H9 (cell line): ENCODE measurements around the gene MRTFB. TPM values are rescaled to one million over a fixed set of nuclear protein-coding genes. Genes with fewer than 3 reads are reported as not detected.

Experiments
- DNase-seq: peaks from one replicate; pipeline ENCODE4 v3.0.0-alpha.2; 2017
- H2AFZ ChIP-seq: one replicate; pipeline ENCODE4 v1.6.1; 2013; ENCODE audit warnings: mild to moderate bottlenecking, low read length, control low read depth, moderate library complexity
- H2AK5ac ChIP-seq: 2 replicates; pipeline ENCODE4 v1.6.1; 2013; ENCODE audit warnings: low read length, control low read depth, mixed read lengths; ENCODE audit not compliant: insufficient read length
- H2BK120ac ChIP-seq: one replicate; pipeline ENCODE4 v1.6.1; 2013; ENCODE audit warnings: low read depth, mild to moderate bottlenecking, low read length, control low read depth, inconsistent platforms; ENCODE audit not compliant: poor library complexity, severe bottlenecking
- H2BK12ac ChIP-seq: 2 replicates; pipeline ENCODE4 v1.6.1; 2013; ENCODE audit warnings: low read length, control low read depth, mixed read lengths, low read depth; ENCODE audit not compliant: insufficient read length
- H2BK15ac ChIP-seq: 2 replicates; pipeline ENCODE4 v1.6.1; 2013; ENCODE audit warnings: low read depth, low read length, control low read depth
- H2BK20ac ChIP-seq: one replicate; pipeline ENCODE4 v1.6.1; 2013; ENCODE audit warnings: low read depth, mild to moderate bottlenecking, low read length, control low read depth, inconsistent platforms; ENCODE audit not compliant: poor library complexity, severe bottlenecking
- H2BK5ac ChIP-seq: 2 replicates; pipeline ENCODE4 v1.6.1; 2013; ENCODE audit warnings: low read length, control low read depth, mixed read lengths; ENCODE audit not compliant: insufficient read length
- H3K14ac ChIP-seq: 2 replicates; pipeline ENCODE4 v1.6.1; 2013; ENCODE audit warnings: low read length, control low read depth; ENCODE audit not compliant: insufficient read depth
- H3K18ac ChIP-seq: 2 replicates; pipeline ENCODE4 v1.6.1; 2013; ENCODE audit warnings: low read depth, mild to moderate bottlenecking, mixed read lengths, low read length, control low read depth; ENCODE audit not compliant: insufficient read length
- H3K23ac ChIP-seq: 2 replicates; pipeline ENCODE4 v1.6.1; 2013; ENCODE audit warnings: low read length, control low read depth, mixed read lengths, low read depth; ENCODE audit not compliant: insufficient read length
- H3K23me2 ChIP-seq: 2 replicates; pipeline ENCODE4 v1.6.1; 2013; ENCODE audit warnings: low read depth, mild to moderate bottlenecking, mixed read lengths, low read length, control low read depth; ENCODE audit not compliant: insufficient read length, poor library complexity, severe bottlenecking
- H3K27ac ChIP-seq: 2 replicates; pipeline ENCODE4 v1.5.1; 2013; ENCODE audit warnings: low read length, control low read depth, mixed read lengths, low read depth; ENCODE audit not compliant: insufficient read length
- H3K27me3 ChIP-seq: 2 replicates; pipeline ENCODE4 v1.6.1; 2013; ENCODE audit warnings: low read length, control low read depth, inconsistent platforms; ENCODE audit not compliant: insufficient read depth
- H3K4ac ChIP-seq: 2 replicates; pipeline ENCODE4 v1.6.1; 2013; ENCODE audit warnings: low read depth, mild to moderate bottlenecking, control low read depth, inconsistent platforms, low read length, moderate library complexity
- H3K4me1 ChIP-seq: 2 replicates; pipeline ENCODE4 v1.6.1; 2013; ENCODE audit warnings: low read length, control low read depth, inconsistent platforms; ENCODE audit not compliant: insufficient read depth
- H3K4me2 ChIP-seq: 2 replicates; pipeline ENCODE4 v1.6.1; 2013; ENCODE audit warnings: low read length, control low read depth, mixed read lengths; ENCODE audit not compliant: insufficient read length, insufficient read depth
- H3K56ac ChIP-seq: 2 replicates; pipeline ENCODE4 v1.6.1; 2013; ENCODE audit warnings: low read depth, mild to moderate bottlenecking, mixed read lengths, low read length, control low read depth; ENCODE audit not compliant: insufficient read length
- H3K79me1 ChIP-seq: 2 replicates; pipeline ENCODE4 v1.6.1; 2013; ENCODE audit warnings: low read depth, mild to moderate bottlenecking, moderate library complexity, low read length, control low read depth, inconsistent platforms; ENCODE audit not compliant: insufficient read depth, poor library complexity, severe bottlenecking
- H3K79me2 ChIP-seq: 2 replicates; pipeline ENCODE4 v1.6.1; 2013; ENCODE audit warnings: low read length, control low read depth, inconsistent platforms; ENCODE audit not compliant: insufficient read depth
- H3K9ac ChIP-seq: 2 replicates; pipeline ENCODE4 v1.6.1; 2013; ENCODE audit warnings: low read length, control low read depth, mixed read lengths; ENCODE audit not compliant: insufficient read length; ENCODE audit errors: extremely low read depth
- H3K9me3 ChIP-seq: one replicate; pipeline ENCODE4 v1.6.1; 2013; ENCODE audit warnings: low read depth, low read length, inconsistent platforms; ENCODE audit not compliant: control insufficient read depth
- H3T11ph ChIP-seq: one replicate; pipeline ENCODE4 v1.6.1; 2013; ENCODE audit warnings: mild to moderate bottlenecking, low read length, control low read depth, inconsistent platforms
- H4K20me1 ChIP-seq: one replicate; pipeline ENCODE4 v1.6.1; 2013; ENCODE audit not compliant: control insufficient read depth, insufficient read length, insufficient read depth
- H4K5ac ChIP-seq: 2 replicates; pipeline ENCODE4 v1.6.1; 2013; ENCODE audit warnings: low read depth, mild to moderate bottlenecking, mixed read lengths, low read length, control low read depth; ENCODE audit not compliant: insufficient read length
- H4K8ac ChIP-seq: replicated peaks from 2 replicates; pipeline ENCODE4 v1.6.1; 2013; ENCODE audit warnings: low read length, control low read depth, mixed read lengths, low read depth; ENCODE audit not compliant: insufficient read length
- H4K91ac ChIP-seq: 2 replicates; pipeline ENCODE4 v1.6.1; 2013; ENCODE audit warnings: low read depth, mild to moderate bottlenecking, moderate library complexity, mixed read lengths, low read length, control low read depth; ENCODE audit not compliant: insufficient read length
- H3K27ac Mint-ChIP-seq, 3 experiments: 2 replicates in 2 of 3; 3 replicates in 1 of 3; pipeline ENCODE4 v1.8.0; 2020 to 2021; ENCODE audit warnings: mixed read lengths in 3 of 3, mild to moderate bottlenecking in 1 of 3, moderate library complexity in 1 of 3
- H3K27me3 Mint-ChIP-seq: 2 replicates; pipeline ENCODE4 v1.8.0; 2021; ENCODE audit warnings: low read depth, mild to moderate bottlenecking, moderate library complexity, mixed read lengths
- H3K36me3 Mint-ChIP-seq, 3 experiments: 2 replicates in 2 of 3; 3 replicates in 1 of 3; pipeline ENCODE4 v1.8.0; 2020 to 2021; ENCODE audit warnings: low read depth in 3 of 3, mixed read lengths in 3 of 3; ENCODE audit not compliant: insufficient read depth in 1 of 3
- H3K4me1 Mint-ChIP-seq, 2 experiments: 2 replicates each; pipeline ENCODE4 v1.8.0; 2020; ENCODE audit warnings: mixed read lengths in 2 of 2
- H3K4me3 Mint-ChIP-seq, 2 experiments: 2 replicates in 1 of 2; 3 replicates in 1 of 2; pipeline ENCODE4 v1.8.0; 2020 to 2021; ENCODE audit warnings: mild to moderate bottlenecking in 2 of 2, mixed read lengths in 2 of 2, moderate library complexity in 1 of 2
- H3K9me3 Mint-ChIP-seq, 2 experiments: 2 replicates in 1 of 2; 3 replicates in 1 of 2; pipeline ENCODE4 v1.8.0; 2020; ENCODE audit warnings: mild to moderate bottlenecking in 2 of 2, mixed read lengths in 2 of 2, moderate library complexity in 1 of 2
- CTCF ChIP-seq: fragments of 200-600 bp; sonication (generic); conservative IDR thresholded peaks from 3 replicates; pipeline ENCODE4 v1.8.0; 2021; ENCODE audit warnings: antibody characterized with exemption, mild to moderate bottlenecking
- whole genome bisulfite sequencing: extraction: QIAGEN DNeasy Blood & Tissue Kit; methylation state at CpG from one replicate; pipeline ENCODE4 v1.1.7; 2013; ENCODE audit warnings: missing lambda C conversion rate, low lambda C conversion rate, mixed read lengths; ENCODE audit not compliant: insufficient read length; ENCODE audit errors: extremely low coverage; 5-methylcytosine and 5-hydroxymethylcytosine counted together
- total RNA-seq: library from RNA; stranded (reverse); gene quantifications from 2 replicates; pipeline ENCODE4 v1.2.1, GENCODE V29; 2021

MRTFB gene
- total RNA-seq, 1 experiment from 2014 or later: 29.9 TPM

GRCh38 chr16:14306485-14307058 lies 235.5 kb downstream of the MRTFB start:
- Mint-ChIP-seq H3K9me3 (no peaks in the 10 kb centered on the region; a peak in 1 of 5 replicates), H3K36me3 (peaks cover 0 to 5% (median 3%) of the 10 kb centered on the region in 3 experiments; a peak in 3 of 7 replicates), H3K4me3 (peak overlapping the region in 1 of 2 experiments; percentile 50; a peak in 2 of 5 replicates), H3K27me3 (peaks cover 21% of the 10 kb centered on the region), H3K27ac (peak overlapping the region; percentile 16 to 90 (median 82); a peak in 4 of 7 replicates), H3K4me1 (peaks cover 63 to 69% of the 10 kb centered on the region in 2 experiments)
- no peak for DNase-seq
- Histone ChIP-seq H2BK15ac (no peak overlapping the region), H2AFZ (no peak overlapping the region), H3K4me2 (no peak overlapping the region), H3K27me3 (no peaks in the 10 kb centered on the region), H3K27ac (no peak overlapping the region), H3K23me2 (peaks cover 13% of the 10 kb centered on the region), H2BK5ac (no peak overlapping the region), H3K79me1 (no peaks in the 10 kb centered on the region), H2BK12ac (no peak overlapping the region), H2BK20ac (no peak overlapping the region), H3K79me2 (peaks cover 4% of the 10 kb centered on the region; the same call in 1 of the 2 replicates), H3K9ac (no peak overlapping the region), H3K18ac (no peak overlapping the region), H3K56ac (no peak overlapping the region), H4K5ac (no peak overlapping the region), H3K4ac (no peak overlapping the region), H2BK120ac (no peak overlapping the region), H4K20me1 (no peaks in the 10 kb centered on the region), H3T11ph (no peak overlapping the region), H3K9me3 (no peaks in the 10 kb centered on the region), H3K4me1 (peaks cover 4% of the 10 kb centered on the region; the same call in 1 of the 2 replicates), H2AK5ac (no peak overlapping the region), H4K8ac (no peak overlapping the region), H3K23ac (no peak overlapping the region), H3K14ac (0 out of 2 replicates have a peak overlapping the region, but pooled peaks have one; percentile 4), H4K91ac (no peak overlapping the region)
- WGBS: no CpG with 5 or more reads among the region's 11 CpGs
- TF ChIP-seq CTCF: no peak
